Muscle layer of duodenum (tissue), 2 donors: ENCODE data around the gene KLHL2.

Experiments
- H3K27ac ChIP-seq: one replicate; pipeline ENCODE4 v1.7.0; 2013; ENCODE audit warnings: mild to moderate bottlenecking, low read length
- H3K27me3 ChIP-seq: one replicate; pipeline ENCODE4 v1.7.0; 2013; ENCODE audit warnings: low read depth, mild to moderate bottlenecking, control low read depth, low read length
- H3K36me3 ChIP-seq, 2 donors: one replicate each; pipeline ENCODE4 v1.7.0; 2013; ENCODE audit warnings: low read length in 2 of 2, control low read depth in 1 of 2, mild to moderate bottlenecking in 1 of 2; ENCODE audit not compliant: insufficient read depth in 2 of 2, control insufficient read depth in 1 of 2
- H3K4me1 ChIP-seq, 2 donors: one replicate each; pipeline ENCODE4 v1.7.0; 2013; ENCODE audit warnings: low read length in 2 of 2, mild to moderate bottlenecking in 2 of 2, control low read depth in 1 of 2, moderate library complexity in 1 of 2; ENCODE audit not compliant: insufficient read depth in 2 of 2, control insufficient read depth in 1 of 2
- H3K4me3 ChIP-seq, 2 donors: one replicate each; pipeline ENCODE4 v1.7.0; 2013; ENCODE audit warnings: low read length in 2 of 2, low read depth in 1 of 2, mild to moderate bottlenecking in 1 of 2
- H3K9me3 ChIP-seq, 2 donors: one replicate each; pipeline ENCODE4 v1.7.0; 2013; ENCODE audit warnings: low read length in 2 of 2, control low read depth in 1 of 2, mild to moderate bottlenecking in 1 of 2; ENCODE audit not compliant: control insufficient read depth in 1 of 2
- donor health status: healthy.

KLHL2 gene

GRCh38 chr4:165297626-165298025 is 90.3 kb downstream of the KLHL2 start:
- no peaks in the 10 kb centered on the region for H3K9me3 ChIP-seq
- no peaks in the 10 kb centered on the region for H3K27me3 ChIP-seq
- H3K4me3 ChIP-seq, result no peak overlapping the region
- peaks cover 0 to 6% of the 10 kb centered on the region in 2 donors for H3K4me1 ChIP-seq
- peaks cover 6 to 18% of the 10 kb centered on the region in 2 donors for H3K36me3 ChIP-seq
- H3K27ac ChIP-seq, result no peak overlapping the region

- Histone ChIP-seq H3K4me1 (no peaks in the 10 kb centered on the region), H3K9me3 (no peaks in the 10 kb centered on the region), H3K27ac (no peak overlapping the region), H3K27me3 (no peaks in the 10 kb centered on the region), H3K36me3 (peaks cover 6 to 18% of the 10 kb centered on the region in 2 donors), H3K4me3 (no peak overlapping the region)
These were observed 92.2 kb downstream of the KLHL2 start for GRCh38 chr4:165299399-165300060.

GRCh38 chr4:165301833-165302232 is 94.5 kb downstream of the KLHL2 start:
- Histone ChIP-seq H3K4me1 (no peaks in the 10 kb centered on the region), H3K27me3 (no peaks in the 10 kb centered on the region), H3K4me3 (peak overlapping the region; percentile 41 to 46), H3K27ac (no peak overlapping the region), H3K9me3 (no peaks in the 10 kb centered on the region), H3K36me3 (peaks cover 6 to 18% of the 10 kb centered on the region in 2 donors)

GRCh38 chr4:165302658-165303057 is 95.3 kb downstream of the KLHL2 start:
- Histone ChIP-seq H3K36me3 (peaks cover 3 to 15% of the 10 kb centered on the region in 2 donors), H3K4me1 (no peaks in the 10 kb centered on the region), H3K27ac (no peak overlapping the region), H3K27me3 (no peaks in the 10 kb centered on the region), H3K4me3 (no peak overlapping the region), H3K9me3 (no peaks in the 10 kb centered on the region)

- Histone ChIP-seq H3K4me3 (no peak overlapping the region), H3K36me3 (peaks cover 0 to 5% of the 10 kb centered on the region in 2 donors), H3K9me3 (no peaks in the 10 kb centered on the region), H3K4me1 (no peaks in the 10 kb centered on the region), H3K27me3 (no peaks in the 10 kb centered on the region), H3K27ac (no peak overlapping the region)
These were observed 100.8 kb downstream of the KLHL2 start for GRCh38 chr4:165308166-165308565.

GRCh38 chr4:165308606-165309005 is 101.2 kb downstream of the KLHL2 start:
- H3K4me1 ChIP-seq, result no peaks in the 10 kb centered on the region
- H3K27me3 ChIP-seq, result no peaks in the 10 kb centered on the region
- H3K9me3 ChIP-seq, result no peaks in the 10 kb centered on the region
- H3K27ac ChIP-seq, result no peak overlapping the region
- H3K4me3 ChIP-seq, result no peak overlapping the region
- H3K36me3 ChIP-seq, result peaks cover 0 to 5% of the 10 kb centered on the region in 2 donors

- no peaks in the 10 kb centered on the region for H3K9me3 ChIP-seq
- H3K36me3 ChIP-seq, result peaks cover 5% of the 10 kb centered on the region in 2 donors
- H3K27ac ChIP-seq, result no peak overlapping the region
- no peaks in the 10 kb centered on the region for H3K4me1 ChIP-seq
- H3K27me3 ChIP-seq, result no peaks in the 10 kb centered on the region
- H3K4me3 ChIP-seq, result no peak overlapping the region
These were observed 102.1 kb downstream of the KLHL2 start for GRCh38 chr4:165309456-165309855.

- Histone ChIP-seq H3K36me3 (peaks cover 5% of the 10 kb centered on the region in 2 donors), H3K27ac (no peak overlapping the region), H3K9me3 (no peaks in the 10 kb centered on the region), H3K27me3 (no peaks in the 10 kb centered on the region), H3K4me1 (no peaks in the 10 kb centered on the region), H3K4me3 (no peak overlapping the region)
These were observed 105.1 kb downstream of the KLHL2 start for GRCh38 chr4:165312506-165312905.

- Histone ChIP-seq H3K4me1 (no peaks in the 10 kb centered on the region), H3K27me3 (no peaks in the 10 kb centered on the region), H3K4me3 (no peak overlapping the region), H3K9me3 (no peaks in the 10 kb centered on the region), H3K27ac (no peak overlapping the region), H3K36me3 (peaks cover 4 to 5% of the 10 kb centered on the region in 2 donors)
These were observed 111.7 kb downstream of the KLHL2 start for GRCh38 chr4:165319030-165319429.

- no peaks in the 10 kb centered on the region for H3K9me3 ChIP-seq
- peaks cover 0 to 4% of the 10 kb centered on the region in 2 donors for H3K36me3 ChIP-seq
- H3K27me3 ChIP-seq, result no peaks in the 10 kb centered on the region
- H3K27ac ChIP-seq, result no peak overlapping the region
- H3K4me3 ChIP-seq, result no peak overlapping the region
- H3K4me1 ChIP-seq, result no peaks in the 10 kb centered on the region
These were observed 112.1 kb downstream of the KLHL2 start for GRCh38 chr4:165319509-165319908.

GRCh38 chr4:165324236-165324917 is 117.0 kb downstream of the KLHL2 start:
- H3K9me3 ChIP-seq, result no peaks in the 10 kb centered on the region
- H3K36me3 ChIP-seq, result no peaks in the 10 kb centered on the region
- no peak overlapping the region for H3K27ac ChIP-seq
- no peaks in the 10 kb centered on the region for H3K27me3 ChIP-seq
- H3K4me3 ChIP-seq, result no peak overlapping the region
- peaks cover 17 to 21% of the 10 kb centered on the region in 2 donors for H3K4me1 ChIP-seq
